Posterior vena cava (tissue), 2 donors: Measurements from ENCODE around the gene CMIP. TPM values are rescaled to one million over a fixed set of nuclear protein-coding genes. Genes with fewer than 3 reads are reported as not detected.
A peak's percentile ranks its signal among the peaks of the same experiment; 100 is the strongest.
"Not testable (repeated sequence)": the region's sequence is repeated elsewhere in the genome, so short reads cannot be mapped to it uniquely, and the experiment has no call there.

Experiments used
- DNase-seq: peaks from one replicate; pipeline ENCODE4 v3.0.0-alpha.2; 2020; ENCODE audit warnings: low spot score
- intact Hi-C, 2 donors: fragments of 100-400 bp; cut with DNase I; formaldehyde crosslinking; loops; one replicate each; pipeline versions ENCODE4 v1.14.1 to v1.14.2; 2022 to 2023
- total RNA-seq, 2 donors: library from RNA; stranded (reverse); fragmentation: NEBNext Ultra II Directional; extraction: Animal tissue kit (Norgen Biotek cat#: 25700); gene quantifications; one replicate each; pipeline ENCODE4 v1.2.1, GENCODE V29; 2021
- donor health status: DM: yes; HTN: yes; CAD: no.
- donor health status: DM: yes; HTN: yes; CAD: no.

Gene CMIP
- total RNA-seq, 2 donors from 2014 or later: 38.2 to 45.2 TPM

DNA sequence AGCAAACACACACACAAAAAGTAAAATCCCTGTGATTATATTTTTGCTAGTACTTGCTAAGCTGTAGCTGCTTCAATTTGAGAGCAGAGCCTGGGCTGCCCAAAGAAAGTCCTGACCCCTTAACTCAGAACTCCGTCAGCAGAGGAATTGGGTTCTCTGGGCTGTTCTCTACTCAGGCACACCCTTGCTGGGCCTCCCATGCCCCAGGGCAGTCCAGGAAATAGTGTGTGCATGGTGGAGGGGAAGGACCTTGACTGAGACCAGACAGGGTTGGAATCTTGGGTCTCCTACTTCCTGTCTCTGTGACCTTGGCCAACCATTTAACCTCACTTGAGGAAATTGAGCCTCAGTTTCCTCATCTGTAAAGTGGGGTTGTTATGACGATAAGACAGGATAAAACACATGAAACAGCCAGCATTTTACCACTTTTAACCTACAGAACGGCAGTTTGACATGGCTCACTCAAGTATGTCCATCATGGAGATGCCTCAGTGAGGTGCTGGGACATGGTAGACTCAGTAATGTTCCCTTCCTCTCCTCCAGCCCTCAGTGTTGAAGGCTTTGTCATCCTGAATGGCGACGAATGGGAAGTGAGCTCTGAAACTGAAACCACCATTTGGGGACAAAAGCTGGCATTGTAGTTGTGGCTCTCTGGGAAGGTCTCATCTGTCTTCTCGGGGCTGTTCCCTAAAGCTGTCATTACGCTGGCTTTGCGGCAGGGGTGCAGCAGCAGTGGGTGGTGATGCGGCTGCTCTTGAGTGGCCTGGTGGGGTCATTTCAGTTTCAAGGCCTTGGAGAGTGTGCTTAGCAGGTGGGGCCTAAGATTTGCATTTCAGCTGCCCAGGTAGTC, 74.9 kb downstream of the CMIP start:
- peak; percentile 35 for DNase-seq
- intact Hi-C loops: no loop called here

DNA sequence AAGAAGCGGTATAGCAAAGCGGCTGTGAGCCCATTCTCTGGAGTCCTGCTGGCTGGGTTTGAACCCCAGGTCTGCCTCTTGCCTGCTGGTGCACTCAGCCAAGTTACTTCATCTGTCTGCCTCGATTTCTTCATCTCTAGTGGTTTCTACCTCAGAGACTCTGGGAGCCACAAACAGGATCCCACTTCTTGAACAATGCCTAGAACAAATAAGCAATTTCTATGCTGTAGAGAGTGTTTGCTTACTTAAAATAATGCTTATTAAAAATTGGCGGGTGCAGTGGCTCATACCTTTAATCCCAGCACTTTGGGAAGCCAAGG, 75.5 kb downstream of the CMIP start:
- DNase-seq: no peak
- intact Hi-C loops: no loop called here

DNA sequence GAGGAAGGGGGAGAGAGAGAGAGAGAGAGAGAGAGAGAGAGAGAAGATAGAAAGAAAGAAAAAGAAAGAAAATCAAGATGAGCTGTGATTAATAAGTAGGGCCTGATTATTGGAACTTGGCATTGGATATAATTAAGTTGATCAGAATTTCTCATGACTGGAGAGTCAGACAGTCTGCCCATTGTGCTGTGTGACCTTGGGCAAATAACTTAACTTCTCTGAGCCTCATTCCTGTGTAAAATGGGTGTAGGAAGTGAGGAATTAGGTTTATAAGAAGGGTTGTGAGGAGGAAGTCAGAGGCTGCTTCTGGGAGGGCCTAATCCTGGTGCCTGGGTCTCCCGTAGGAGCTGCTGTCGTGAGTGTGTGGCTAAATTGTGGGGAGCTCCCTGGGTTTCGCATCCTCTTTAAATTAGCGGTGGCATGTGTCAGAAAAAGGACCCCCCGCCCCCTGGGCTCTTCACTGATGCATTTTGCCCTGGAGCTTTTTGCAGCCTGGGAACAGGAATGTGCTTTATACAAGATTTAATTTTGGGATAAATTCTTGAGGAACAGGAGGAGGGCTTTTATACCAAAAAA, 76.0 kb downstream of the CMIP start:
- no peak for DNase-seq
- intact Hi-C loops: no loop called here

DNA sequence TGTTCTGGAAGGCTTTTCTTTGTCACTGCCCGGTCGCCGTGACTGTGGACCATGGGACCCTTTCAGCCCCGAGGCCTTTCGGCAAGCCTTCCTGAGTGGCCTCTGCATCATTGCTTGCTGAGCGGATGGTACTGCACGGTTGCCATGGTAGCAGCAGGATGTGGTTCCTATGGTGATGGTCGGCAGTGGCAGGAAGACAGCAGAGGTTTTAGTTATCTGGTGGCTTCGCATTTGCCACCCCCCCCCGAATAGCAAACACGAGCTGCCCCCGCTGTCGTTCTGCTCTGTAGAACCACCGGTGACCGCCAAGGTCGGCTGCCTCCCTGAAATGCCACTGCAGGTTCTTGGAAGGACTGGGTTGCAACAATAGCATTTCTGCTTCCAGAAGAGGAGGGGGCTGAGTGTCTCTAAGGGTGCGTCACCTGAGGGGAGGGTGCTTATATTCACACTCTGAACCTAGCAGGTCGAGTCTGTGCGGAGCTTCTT, 76.6 kb downstream of the CMIP start:
- DNase-seq: peak; percentile 82
- intact Hi-C loops: no loop called here

DNA sequence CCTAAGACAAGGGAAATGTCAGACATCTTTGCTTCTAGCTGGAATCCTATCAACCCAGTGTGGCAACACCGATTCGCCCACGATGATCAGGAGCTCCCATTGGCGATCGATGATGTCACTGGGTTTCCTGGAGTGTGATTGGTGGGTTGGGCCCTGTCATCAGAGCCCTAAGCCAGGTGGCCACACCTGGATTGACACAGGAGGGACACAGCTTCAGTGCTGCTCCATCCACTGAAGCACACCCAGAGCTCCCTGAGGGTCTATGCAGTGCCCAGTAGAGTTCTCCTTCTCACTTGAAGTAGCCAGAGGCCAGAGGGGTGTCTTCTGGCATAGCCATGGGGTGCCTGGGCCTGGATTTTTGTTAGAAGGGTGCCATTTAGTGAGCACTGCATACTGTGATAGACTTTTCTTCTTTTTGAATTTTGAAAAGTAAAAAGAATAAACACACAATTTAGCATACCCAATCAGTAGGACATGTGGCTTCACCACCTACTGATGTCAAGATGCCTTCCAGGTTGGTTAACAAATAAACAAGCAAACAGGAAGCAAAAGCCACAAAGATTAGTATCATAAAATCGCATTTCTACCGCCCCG, 77.6 kb downstream of the CMIP start:
- DNase-seq: peak; percentile 46
- intact Hi-C loops: no loop called here

DNA sequence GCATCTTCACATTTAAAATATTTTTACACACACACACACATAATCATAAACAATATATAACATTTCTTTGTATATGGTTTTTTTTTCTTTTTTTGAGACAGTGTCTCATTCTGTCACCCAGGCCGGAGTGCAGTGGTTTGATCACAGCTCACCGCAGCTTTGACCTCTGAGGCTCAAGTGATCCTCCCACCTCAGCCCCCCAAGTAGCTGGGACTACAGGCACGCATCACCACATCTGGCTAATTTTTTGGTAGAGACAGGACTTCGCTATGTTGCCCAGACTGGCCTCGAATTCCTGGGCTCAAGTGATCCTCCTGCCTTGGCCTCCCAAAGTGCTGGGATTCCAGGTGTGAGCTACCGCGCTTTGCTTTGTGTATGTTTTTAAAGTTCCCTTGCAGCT, 78.2 kb downstream of the CMIP start:
- intact Hi-C loops: not testable (repeated sequence)
- DNase-seq: peak; percentile 16

DNA sequence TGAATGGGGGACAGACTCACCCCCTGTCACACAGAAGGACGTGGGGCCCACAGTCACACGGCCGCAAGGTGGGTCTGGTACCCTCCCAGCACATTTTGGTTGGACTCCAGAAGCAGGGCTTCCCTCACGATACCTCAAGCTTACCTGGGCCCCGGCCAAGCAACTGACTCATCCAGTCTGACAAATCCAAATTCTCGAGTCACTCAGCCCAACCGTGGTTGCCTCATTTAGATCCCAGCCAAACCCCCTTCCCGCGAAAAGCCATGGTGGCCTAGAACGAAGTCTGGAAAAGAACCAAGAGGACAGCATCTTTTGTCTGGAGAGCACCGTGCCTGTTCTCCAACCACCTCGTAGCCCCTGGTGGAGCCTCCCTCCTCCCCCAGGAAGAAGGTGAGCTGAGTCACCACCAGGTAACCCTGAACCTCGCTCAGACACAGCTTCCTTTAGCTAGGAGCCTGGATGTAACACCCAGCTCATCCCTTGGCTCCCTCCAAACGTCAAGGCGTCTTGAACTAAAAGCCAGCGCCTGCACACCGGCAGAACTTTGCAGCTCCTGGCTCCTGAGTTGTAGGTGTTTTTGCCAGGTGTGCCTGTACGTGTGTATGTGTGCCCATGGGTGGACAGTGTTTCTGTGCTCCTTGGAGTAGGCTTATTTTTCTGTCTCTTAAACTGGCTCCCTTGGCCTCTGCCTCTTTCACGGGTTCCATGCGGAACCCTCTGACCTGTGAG, 78.9 kb downstream of the CMIP start:
- intact Hi-C loops: no loop called here

DNA sequence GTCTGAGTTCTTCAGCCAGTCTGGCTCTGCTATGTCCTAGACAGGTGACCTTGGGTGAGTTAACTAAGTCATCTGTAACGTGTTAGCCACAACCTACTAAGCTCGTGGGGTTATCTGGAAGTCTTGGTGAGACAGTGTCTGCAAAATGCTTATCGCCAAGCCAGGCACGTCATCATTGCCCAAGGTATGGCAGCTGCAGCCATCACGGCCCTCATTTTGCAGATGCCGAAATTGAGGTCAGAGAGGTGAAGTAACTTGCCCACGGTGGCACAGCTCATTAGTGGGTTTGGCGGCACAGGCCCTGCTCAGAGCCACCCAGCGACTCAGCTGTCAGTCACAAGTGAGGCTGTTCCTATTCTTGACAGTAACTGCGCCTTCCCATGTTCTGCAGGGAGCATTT, 79.8 kb downstream of the CMIP start:
- intact Hi-C loops: no loop called here
- DNase-seq: peak; percentile 64

More for the DNA sequence above, 78.9 kb downstream of the CMIP start:
- peak; percentile 89 for DNase-seq

DNA sequence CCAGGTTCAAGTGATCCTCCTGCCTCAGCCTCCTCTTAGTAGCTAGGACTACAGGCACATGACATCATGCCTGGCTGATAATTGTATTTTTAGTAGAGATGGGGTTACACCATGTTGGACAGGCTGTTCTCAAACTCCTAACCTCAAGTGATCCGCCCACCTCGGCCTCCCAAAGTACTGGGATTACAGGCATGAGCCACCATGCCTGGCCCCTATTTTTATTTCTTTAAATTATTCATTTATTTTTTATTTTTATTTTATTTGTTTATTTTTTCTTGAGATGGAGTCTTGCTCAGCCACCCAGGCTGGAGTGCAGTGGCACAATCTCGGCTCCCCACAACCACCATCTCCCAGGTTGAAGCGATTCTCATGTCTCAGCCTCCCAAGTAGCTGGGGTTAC, 80.3 kb downstream of the CMIP start:
- intact Hi-C loops: not testable (repeated sequence)
- DNase-seq: peak; percentile 16

DNA sequence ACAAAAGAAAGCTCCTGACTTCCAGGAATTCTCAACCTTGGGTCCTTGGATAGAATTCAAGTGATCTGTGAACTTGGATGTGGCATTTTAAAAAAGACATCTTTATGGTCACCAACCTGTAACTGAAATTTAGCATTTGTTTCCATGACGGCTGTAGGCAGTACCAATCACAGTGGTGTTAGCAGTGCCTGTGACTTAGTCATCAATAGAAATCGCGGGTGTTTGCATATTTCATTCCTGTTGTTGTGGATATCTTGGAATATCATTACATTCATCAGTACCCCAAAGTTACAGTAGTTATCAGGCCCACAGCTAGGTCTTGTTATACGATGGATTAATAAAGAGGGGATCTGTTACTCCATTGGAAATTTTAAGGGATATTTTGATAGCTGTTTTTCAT, 81.6 kb downstream of the CMIP start:
- DNase-seq: no peak
- intact Hi-C loops: no loop called here

DNA sequence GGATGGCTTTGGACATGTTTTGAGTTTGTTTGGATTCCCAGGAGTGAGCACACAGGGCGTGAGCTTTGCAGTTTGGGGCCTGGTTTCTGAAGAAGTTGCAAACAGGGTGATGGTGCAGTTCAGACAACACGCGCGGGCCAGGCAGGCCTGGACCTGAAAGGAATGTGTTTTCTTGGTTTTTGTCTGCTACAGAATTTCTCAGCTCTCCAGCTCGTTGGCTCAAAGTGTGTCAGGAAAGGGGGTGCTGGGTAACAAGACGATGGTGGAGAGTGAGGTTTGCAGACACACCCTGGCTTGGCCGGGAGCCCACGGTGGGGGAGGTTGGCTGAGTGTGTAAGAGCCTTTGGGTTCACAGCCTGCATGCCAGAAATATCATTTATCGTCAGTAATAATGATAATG, 82.3 kb downstream of the CMIP start:
- intact Hi-C loops: no loop called here
- peak; percentile 82 for DNase-seq

DNA sequence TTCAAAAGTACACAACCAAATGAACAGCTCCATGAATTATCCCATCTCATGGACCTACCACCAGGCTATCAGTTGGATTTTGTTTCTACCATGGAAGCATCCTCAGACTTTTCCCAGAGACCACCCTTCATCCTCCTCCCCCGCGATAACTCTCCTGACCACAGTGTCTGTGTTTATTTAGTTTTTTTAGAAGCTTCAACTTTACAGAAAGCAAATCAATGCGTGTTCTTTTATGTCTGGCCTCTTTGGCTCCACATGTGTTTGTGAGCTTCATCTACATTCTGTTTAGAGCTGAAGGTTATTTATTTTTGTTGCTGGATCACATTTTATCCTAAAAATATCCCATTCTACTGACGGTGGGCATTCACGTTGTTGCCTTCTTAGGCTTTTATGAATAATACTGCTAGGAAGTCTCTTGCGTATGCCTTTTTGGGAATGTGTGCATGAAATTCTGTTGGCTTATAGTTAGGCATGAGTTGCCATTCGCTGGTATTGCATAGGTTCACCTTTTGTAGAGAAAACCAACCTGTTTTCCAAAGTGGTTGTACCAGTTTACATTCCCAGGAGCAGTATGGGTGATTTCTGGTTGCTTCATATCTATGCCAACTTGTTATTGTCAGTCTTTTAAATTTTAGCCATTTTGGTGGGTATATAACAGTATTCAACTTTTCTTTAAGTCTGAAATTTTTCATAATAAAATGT, 83.0 kb downstream of the CMIP start:
- peak; percentile 7 for DNase-seq
- intact Hi-C loops: no loop called here

DNA sequence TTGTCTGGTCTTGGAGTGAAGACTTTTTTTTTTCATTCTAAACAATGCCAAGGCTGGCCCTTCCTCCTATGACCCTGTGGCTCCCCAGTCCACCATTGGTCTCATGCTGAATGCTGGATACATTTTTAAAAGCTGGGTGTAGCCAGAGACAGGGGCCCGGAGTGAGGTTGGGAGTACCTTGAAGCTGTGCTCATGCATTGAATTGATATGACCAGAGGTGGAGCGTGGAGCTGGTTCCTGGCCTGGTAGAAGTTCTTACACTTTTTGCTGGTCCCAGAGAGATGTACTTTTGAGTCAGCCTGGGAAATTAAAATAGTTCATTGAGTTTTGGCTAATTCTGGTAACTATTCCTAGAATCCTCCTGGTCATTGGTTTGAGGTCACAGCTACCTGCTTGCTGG, 83.6 kb downstream of the CMIP start:
- peak; percentile 23 for DNase-seq
- intact Hi-C loops: no loop called here

DNA sequence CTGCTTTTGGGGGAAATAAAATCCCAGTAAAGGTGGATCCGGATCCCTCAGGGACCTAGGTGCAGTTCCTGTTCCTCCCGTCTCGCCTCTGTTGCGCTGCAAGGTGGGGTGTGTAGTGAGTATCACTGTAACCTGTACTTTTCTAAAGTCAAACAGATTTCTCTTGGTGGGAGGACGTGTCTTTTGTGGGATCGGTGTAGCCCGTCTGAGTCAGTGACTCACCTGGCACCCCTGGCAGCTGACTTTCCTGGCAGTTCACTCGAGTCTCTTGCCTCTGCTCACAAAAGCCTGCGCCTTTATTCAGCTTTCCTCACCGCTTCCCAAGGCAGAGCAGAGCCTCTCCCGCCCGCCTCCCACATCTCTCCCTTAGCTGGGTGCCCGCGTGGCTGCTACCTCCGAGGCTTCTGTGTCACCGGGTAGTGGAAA, 85.7 kb downstream of the CMIP start:
- DNase-seq: peak; percentile 59
- intact Hi-C loops: no loop called here

DNA sequence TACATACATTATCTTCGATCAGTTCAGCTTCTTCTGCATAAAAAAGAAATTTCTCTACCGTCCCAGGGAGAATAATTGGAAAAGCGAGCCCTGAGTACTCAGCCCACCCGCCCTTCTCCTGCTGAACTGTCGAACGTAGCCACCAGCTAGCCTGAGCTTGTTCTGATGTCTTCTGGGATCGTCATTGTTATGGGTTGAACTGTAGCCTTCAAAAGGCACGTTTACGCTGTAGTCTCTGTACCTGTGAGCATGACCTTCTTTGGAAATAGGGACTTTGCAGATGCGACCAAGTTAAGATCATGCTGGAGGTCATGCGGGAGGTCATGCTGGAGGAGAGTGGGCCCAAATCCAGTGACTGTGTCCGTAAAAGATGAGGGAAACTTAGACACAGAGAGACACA, 86.2 kb downstream of the CMIP start:
- peak; percentile 28 for DNase-seq
- intact Hi-C loops: no loop called here

DNA sequence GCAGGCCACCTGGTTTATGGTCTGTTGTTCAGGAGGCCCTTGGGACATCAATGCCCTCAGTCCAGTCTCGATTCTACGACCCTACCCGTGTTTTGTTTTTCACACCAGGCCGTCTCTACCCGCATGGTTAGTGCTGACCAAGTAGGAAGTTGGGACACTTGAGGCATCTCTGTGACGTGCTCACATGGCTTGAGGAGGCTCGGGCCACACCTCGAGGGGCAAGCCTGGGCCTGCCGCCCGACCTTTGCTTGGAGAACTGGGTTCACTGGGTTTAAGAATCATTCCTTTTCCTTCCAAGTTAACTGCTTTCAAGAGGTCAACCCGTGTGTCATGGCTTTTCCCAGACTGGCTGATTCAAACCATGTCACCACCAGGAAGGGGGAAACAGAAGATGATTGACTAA, 86.8 kb downstream of the CMIP start:
- peak; percentile 62 for DNase-seq
- intact Hi-C loops: no loop called here

DNA sequence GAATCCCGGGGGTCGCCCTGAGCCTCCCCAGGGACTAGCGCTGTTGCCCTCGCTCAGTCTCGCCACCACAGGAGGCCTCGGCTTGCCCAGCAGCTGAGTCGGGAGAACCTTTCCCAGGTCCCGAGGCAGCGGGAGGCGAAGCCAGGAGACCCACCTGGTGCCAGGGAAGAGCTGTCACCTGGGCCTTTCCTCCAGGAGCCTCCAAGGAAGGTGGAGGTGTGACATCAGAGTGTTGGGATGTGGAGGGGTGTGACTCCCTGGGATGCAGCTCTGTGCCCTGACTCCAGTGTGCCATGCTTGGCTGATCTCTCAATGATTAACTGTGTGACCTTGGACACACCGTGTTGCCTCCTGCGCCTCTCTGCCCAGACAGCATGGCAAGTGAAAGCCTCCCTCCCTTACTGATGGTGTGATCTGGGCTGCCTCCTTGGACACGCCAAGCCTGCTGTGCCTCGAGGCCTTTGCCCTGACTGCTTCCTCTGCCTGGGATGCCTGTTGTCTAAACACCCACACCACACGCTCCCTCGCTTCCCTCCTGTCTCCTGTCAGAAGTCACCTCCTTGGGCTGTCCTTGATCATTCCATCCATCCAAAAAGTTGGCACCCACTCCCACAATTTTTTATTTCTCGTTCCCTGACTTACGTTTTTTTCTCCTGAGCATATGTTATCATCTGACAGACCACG, 88.0 kb downstream of the CMIP start:
- intact Hi-C loops: no loop called here
- peak; percentile 68 for DNase-seq

DNA sequence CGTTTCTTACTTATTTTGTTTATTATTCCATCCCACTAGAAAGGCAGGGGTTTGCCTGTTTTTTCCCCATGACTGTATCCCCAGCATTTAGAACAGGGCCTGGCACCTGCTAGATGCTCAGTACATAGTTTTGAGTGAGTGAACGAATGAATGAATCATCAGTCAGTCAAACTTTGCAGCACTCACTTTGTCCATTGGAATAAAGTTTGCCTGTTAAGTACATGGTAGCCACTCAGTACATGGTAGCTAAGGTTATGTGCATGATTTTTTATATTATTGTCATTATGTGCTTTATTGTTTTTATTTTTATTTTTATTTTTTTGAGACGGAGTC, 88.5 kb downstream of the CMIP start:
- intact Hi-C loops: no loop called here
- DNase-seq: no peak
